ENCODE measurements around the gene NPL.

The NPL gene, protein sequence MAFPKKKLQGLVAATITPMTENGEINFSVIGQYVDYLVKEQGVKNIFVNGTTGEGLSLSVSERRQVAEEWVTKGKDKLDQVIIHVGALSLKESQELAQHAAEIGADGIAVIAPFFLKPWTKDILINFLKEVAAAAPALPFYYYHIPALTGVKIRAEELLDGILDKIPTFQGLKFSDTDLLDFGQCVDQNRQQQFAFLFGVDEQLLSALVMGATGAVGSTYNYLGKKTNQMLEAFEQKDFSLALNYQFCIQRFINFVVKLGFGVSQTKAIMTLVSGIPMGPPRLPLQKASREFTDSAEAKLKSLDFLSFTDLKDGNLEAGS

DNA sequence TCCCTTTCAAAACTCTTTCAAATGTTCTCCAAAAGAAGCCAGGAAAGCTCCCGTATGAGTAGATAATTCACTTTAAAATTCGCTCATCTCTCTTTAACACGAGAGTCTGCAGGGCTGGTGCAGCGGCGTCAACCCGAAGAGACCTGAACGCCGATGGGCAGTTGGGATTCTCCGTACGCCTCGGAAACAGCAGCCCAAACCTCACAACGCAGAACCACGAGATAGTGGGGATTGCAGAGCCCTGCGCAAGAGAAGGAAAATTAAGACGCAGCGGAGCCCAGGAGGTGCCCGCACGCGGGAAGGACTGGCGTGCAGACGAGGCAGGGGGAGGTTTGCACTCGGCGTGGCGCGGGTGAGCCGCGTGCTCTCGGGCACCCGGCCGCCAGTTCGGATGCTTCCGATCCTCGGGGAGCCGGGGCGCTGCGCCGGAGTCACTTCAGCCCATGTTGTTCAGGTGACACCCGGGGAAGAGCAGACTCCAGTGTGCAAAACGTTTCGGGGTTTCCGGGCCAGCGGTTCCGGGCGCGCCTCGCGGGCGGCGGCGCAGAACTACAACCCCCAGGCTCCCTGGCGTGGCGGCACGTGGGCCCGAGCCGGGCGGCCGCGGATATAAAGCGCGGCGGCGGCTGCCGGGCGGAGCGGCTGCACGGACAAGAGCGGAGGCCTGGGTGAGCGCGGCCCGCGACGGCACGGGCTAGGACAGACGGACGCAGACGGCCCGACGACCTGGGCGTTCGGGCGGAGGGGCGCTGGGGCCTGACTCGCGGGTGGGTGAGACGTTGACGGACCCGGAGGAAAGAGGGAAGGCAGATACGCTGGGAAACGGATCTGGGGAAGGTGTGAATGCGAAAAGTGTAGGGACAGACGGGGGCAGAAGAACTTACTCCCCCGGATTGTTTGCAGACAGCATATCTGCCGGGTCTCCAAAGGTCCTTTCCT is at the start of gene NPL:
NPL (plus strand) TSS at position 636 of the 939 bp plus-strand sequence. CDS start 4,599 bp downstream, outside the sequence.
- Histone ChIP-seq H3K9me3 (ENCODE audit: control insufficient read depth, insufficient read depth, low read depth, low read length) (no peaks in the 10 kb centered on the region), H3K4me3 (ENCODE audit: low read depth, low read length) (peak within 1 kb of the TSS; percentile 63), H3K27me3 (ENCODE audit: control insufficient read depth, insufficient read depth, low read length) (peaks cover 49% of the 10 kb centered on the region), H3K36me3 (ENCODE audit: control insufficient read depth, insufficient read depth, low read length) (no peaks in the 10 kb centered on the region), H3K9ac (ENCODE audit: low read length) (peak within 1 kb of the TSS; percentile 62), H3K4me1 (ENCODE audit: control insufficient read depth, insufficient read depth, low read length) (no peaks in the 10 kb centered on the region), H3K27ac (ENCODE audit: low read depth, low read length) (no peak within 1 kb of the TSS)

DNA sequence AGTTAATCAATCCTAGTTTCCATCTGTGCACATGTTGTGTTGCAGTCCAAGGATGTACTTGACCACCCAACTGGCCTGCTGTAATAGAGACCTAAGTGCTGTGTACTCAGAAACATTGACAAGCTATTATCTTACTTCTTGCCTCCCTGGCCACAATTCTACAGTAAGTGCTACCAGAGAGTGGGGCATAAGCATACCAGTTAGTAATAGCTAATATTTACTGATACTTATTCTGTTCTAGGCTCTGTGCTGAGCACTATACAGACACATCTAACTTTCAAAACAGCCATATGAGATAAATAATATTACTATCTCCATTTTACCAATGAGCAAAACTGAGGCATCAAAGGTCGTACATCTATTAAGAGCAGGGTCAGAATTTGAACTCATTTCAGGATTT is 49.5 kb upstream of the NPL start:
- Histone ChIP-seq H3K4me3 (ENCODE audit: low read depth, low read length) (no peak overlapping the region), H3K9me3 (ENCODE audit: control insufficient read depth, insufficient read depth, low read depth, low read length) (peaks cover 19% of the 10 kb centered on the region), H3K9ac (ENCODE audit: low read length) (no peak overlapping the region), H3K27ac (ENCODE audit: low read depth, low read length) (no peak overlapping the region), H3K36me3 (ENCODE audit: control insufficient read depth, insufficient read depth, low read length) (no peaks in the 10 kb centered on the region), H3K4me1 (ENCODE audit: control insufficient read depth, insufficient read depth, low read length) (peaks cover 6% of the 10 kb centered on the region; the same call in 1 of the 2 replicates), H3K27me3 (ENCODE audit: control insufficient read depth, insufficient read depth, low read length) (no peaks in the 10 kb centered on the region)

DNA sequence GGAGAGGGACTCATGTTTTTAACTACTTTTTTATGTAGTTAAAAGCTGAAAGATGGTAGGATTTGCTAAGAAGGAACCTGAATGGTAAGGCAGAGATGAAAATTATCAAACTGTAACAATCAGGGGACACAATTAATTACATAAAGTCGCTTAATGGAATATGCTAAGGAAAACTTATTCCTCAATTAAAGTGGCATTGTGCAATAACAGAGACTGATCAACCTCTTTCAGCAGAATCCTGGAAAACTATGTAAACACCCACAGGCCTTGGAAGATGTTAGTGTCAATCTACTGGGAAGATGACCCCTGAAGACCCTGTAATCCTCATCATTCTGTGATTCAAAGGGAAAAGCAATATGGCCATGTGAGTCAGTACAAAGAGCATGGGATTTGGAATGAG is 46.8 kb upstream of the NPL start:
- Histone ChIP-seq H3K4me3 (ENCODE audit: low read depth, low read length) (no peak overlapping the region), H3K36me3 (ENCODE audit: control insufficient read depth, insufficient read depth, low read length) (no peaks in the 10 kb centered on the region), H3K9ac (ENCODE audit: low read length) (no peak overlapping the region), H3K4me1 (ENCODE audit: control insufficient read depth, insufficient read depth, low read length) (peaks cover 6% of the 10 kb centered on the region; the same call in 1 of the 2 replicates), H3K27me3 (ENCODE audit: control insufficient read depth, insufficient read depth, low read length) (no peaks in the 10 kb centered on the region), H3K27ac (ENCODE audit: low read depth, low read length) (no peak overlapping the region), H3K9me3 (ENCODE audit: control insufficient read depth, insufficient read depth, low read depth, low read length) (peaks cover 13% of the 10 kb centered on the region)

- H3K9ac ChIP-seq (ENCODE audit: low read length) = no peak overlapping the region
- H3K4me1 ChIP-seq (ENCODE audit: control insufficient read depth, insufficient read depth, low read length) = peaks cover 3% of the 10 kb centered on the region; the same call in 1 of the 2 replicates
- H3K36me3 ChIP-seq (ENCODE audit: control insufficient read depth, insufficient read depth, low read length) = no peaks in the 10 kb centered on the region
- H3K27me3 ChIP-seq (ENCODE audit: control insufficient read depth, insufficient read depth, low read length) = no peaks in the 10 kb centered on the region
- no peak overlapping the region for H3K27ac ChIP-seq (ENCODE audit: low read depth, low read length)
- H3K9me3 ChIP-seq (ENCODE audit: control insufficient read depth, insufficient read depth, low read depth, low read length) = no peaks in the 10 kb centered on the region
- no peak overlapping the region for H3K4me3 ChIP-seq (ENCODE audit: low read depth, low read length)
Measured at GRCh38 chr1:182752077-182752988, 37.2 kb upstream of the NPL start.

DNA sequence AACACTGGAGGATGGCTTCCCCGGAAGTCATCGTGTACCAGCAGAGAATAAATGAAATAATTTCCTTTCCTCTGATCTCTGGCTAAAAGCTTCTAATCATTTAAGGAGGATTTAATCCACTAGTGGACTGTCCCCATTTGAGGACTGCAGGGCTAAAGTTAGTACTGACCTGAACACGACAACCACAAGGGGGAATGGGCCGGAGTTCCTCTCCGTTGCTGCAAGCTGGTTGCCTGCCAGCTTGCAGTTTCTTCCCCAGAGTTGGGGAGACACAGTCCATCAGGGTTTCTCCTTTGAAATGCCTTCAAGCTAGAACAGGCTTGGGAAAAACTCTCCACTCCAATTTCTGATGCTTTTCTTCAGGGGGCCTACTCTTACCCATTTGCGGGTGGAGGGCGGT is 35.5 kb upstream of the NPL start:
- Histone ChIP-seq H3K9me3 (ENCODE audit: control insufficient read depth, insufficient read depth, low read depth, low read length) (no peaks in the 10 kb centered on the region), H3K27me3 (ENCODE audit: control insufficient read depth, insufficient read depth, low read length) (no peaks in the 10 kb centered on the region), H3K4me3 (ENCODE audit: low read depth, low read length) (no peak overlapping the region), H3K27ac (ENCODE audit: low read depth, low read length) (no peak overlapping the region), H3K36me3 (ENCODE audit: control insufficient read depth, insufficient read depth, low read length) (no peaks in the 10 kb centered on the region), H3K4me1 (ENCODE audit: control insufficient read depth, insufficient read depth, low read length) (peaks cover 3% of the 10 kb centered on the region; the same call in 1 of the 2 replicates), H3K9ac (ENCODE audit: low read length) (no peak overlapping the region)

- Histone ChIP-seq H3K36me3 (ENCODE audit: control insufficient read depth, insufficient read depth, low read length) (no peaks in the 10 kb centered on the region), H3K27me3 (ENCODE audit: control insufficient read depth, insufficient read depth, low read length) (no peaks in the 10 kb centered on the region), H3K9ac (ENCODE audit: low read length) (no peak overlapping the region), H3K4me3 (ENCODE audit: low read depth, low read length) (no peak overlapping the region), H3K9me3 (ENCODE audit: control insufficient read depth, insufficient read depth, low read depth, low read length) (no peaks in the 10 kb centered on the region), H3K27ac (ENCODE audit: low read depth, low read length) (no peak overlapping the region), H3K4me1 (ENCODE audit: control insufficient read depth, insufficient read depth, low read length) (peaks cover 3% of the 10 kb centered on the region; the same call in 1 of the 2 replicates)
Measured at GRCh38 chr1:182754543-182755314, 34.8 kb upstream of the NPL start.

- H3K9ac ChIP-seq (ENCODE audit: low read length) = no peak overlapping the region
- no peaks in the 10 kb centered on the region for H3K27me3 ChIP-seq (ENCODE audit: control insufficient read depth, insufficient read depth, low read length)
- no peak overlapping the region for H3K4me3 ChIP-seq (ENCODE audit: low read depth, low read length)
- H3K27ac ChIP-seq (ENCODE audit: low read depth, low read length) = no peak overlapping the region
- peaks cover 4% of the 10 kb centered on the region; the same call in 1 of the 2 replicates for H3K9me3 ChIP-seq (ENCODE audit: control insufficient read depth, insufficient read depth, low read depth, low read length)
- H3K36me3 ChIP-seq (ENCODE audit: control insufficient read depth, insufficient read depth, low read length) = no peaks in the 10 kb centered on the region
- H3K4me1 ChIP-seq (ENCODE audit: control insufficient read depth, insufficient read depth, low read length) = peaks cover 3% of the 10 kb centered on the region; the same call in 1 of the 2 replicates
Measured at GRCh38 chr1:182755632-182756031, 33.9 kb upstream of the NPL start.

DNA sequence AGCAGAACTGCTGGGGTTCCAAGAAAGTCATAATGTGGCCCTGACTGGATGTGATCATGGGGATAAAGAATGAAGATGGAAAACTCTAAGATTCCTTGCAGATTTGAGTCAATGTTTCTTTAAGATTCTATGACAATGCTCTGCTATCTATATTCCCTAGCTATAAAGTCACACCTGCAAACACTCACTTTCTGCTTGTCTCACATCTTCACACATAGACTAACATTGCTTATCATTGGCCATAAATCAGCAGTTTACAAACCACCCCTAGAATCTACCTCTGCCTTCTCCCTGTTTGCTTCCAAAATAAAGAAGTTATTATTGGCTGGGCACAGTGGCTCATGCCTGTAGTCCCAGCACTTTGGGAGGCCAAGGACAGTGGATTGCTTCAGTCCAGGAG is 33.1 kb upstream of the NPL start:
- Histone ChIP-seq H3K4me3 (ENCODE audit: low read depth, low read length) (no peak overlapping the region), H3K27me3 (ENCODE audit: control insufficient read depth, insufficient read depth, low read length) (no peaks in the 10 kb centered on the region), H3K4me1 (ENCODE audit: control insufficient read depth, insufficient read depth, low read length) (peaks cover 3% of the 10 kb centered on the region; the same call in 1 of the 2 replicates), H3K9me3 (ENCODE audit: control insufficient read depth, insufficient read depth, low read depth, low read length) (peaks cover 11% of the 10 kb centered on the region), H3K9ac (ENCODE audit: low read length) (no peak overlapping the region), H3K27ac (ENCODE audit: low read depth, low read length) (no peak overlapping the region), H3K36me3 (ENCODE audit: control insufficient read depth, insufficient read depth, low read length) (no peaks in the 10 kb centered on the region)

- H3K27me3 ChIP-seq (ENCODE audit: control insufficient read depth, insufficient read depth, low read length) = no peaks in the 10 kb centered on the region
- no peak overlapping the region for H3K9ac ChIP-seq (ENCODE audit: low read length)
- H3K9me3 ChIP-seq (ENCODE audit: control insufficient read depth, insufficient read depth, low read depth, low read length) = peaks cover 23% of the 10 kb centered on the region
- H3K4me1 ChIP-seq (ENCODE audit: control insufficient read depth, insufficient read depth, low read length) = no peaks in the 10 kb centered on the region
- no peaks in the 10 kb centered on the region; the same call in 1 of the 2 replicates for H3K36me3 ChIP-seq (ENCODE audit: control insufficient read depth, insufficient read depth, low read length)
- no peak overlapping the region for H3K4me3 ChIP-seq (ENCODE audit: low read depth, low read length)
- H3K27ac ChIP-seq (ENCODE audit: low read depth, low read length) = no peak overlapping the region; the same call in 1 of the 2 replicates
Measured at GRCh38 chr1:182761396-182762395, 27.9 kb upstream of the NPL start.

Measured in HUES6 (cell line).